WI38 (cell line): ENCODE measurements around the gene BRINP1.

Experiments used
- H3K4me3 ChIP-seq: 2 replicates; pipeline ENCODE4 v1.5.1; 2011; ENCODE audit warnings: low read depth, mild to moderate bottlenecking, control low read depth, low read length
- CTCF ChIP-seq: IDR thresholded peaks from 2 replicates; pipeline ENCODE4 v1.5.1; 2012; ENCODE audit warnings: low read depth, mild to moderate bottlenecking, control low read depth, low read length

Gene BRINP1

GRCh38 chr9:119213471-119213870 lies 155.8 kb downstream of the BRINP1 start:
- no peak for TF ChIP-seq CTCF
- no peak overlapping the region for H3K4me3 ChIP-seq

- no peak overlapping the region for H3K4me3 ChIP-seq
- no peak for TF ChIP-seq CTCF
These were observed 171.2 kb downstream of the BRINP1 start for GRCh38 chr9:119197893-119198607.

GRCh38 chr9:119195521-119195920 lies 173.7 kb downstream of the BRINP1 start:
- H3K4me3 ChIP-seq = no peak overlapping the region
- no peak for TF ChIP-seq CTCF

GRCh38 chr9:119185298-119185697 lies 183.9 kb downstream of the BRINP1 start:
- H3K4me3 ChIP-seq = no peak overlapping the region
- TF ChIP-seq CTCF = no peak

- no peak for TF ChIP-seq CTCF
- no peak overlapping the region for H3K4me3 ChIP-seq
These were observed 184.8 kb downstream of the BRINP1 start for GRCh38 chr9:119184265-119184936.

- no peak for TF ChIP-seq CTCF
- no peak overlapping the region for H3K4me3 ChIP-seq
These were observed 187.7 kb downstream of the BRINP1 start for GRCh38 chr9:119181561-119181960.

- no peak for TF ChIP-seq CTCF
- H3K4me3 ChIP-seq = no peak overlapping the region
These were observed 188.3 kb downstream of the BRINP1 start for GRCh38 chr9:119180897-119181296.
